ENCODE data around the gene GPR158.

GRCh38 chr10:25532213-25532612 is 357.4 kb downstream of the GPR158 start:
- no peak for TF ChIP-seq CTCF (IDR thresholded peaks at IDR 0.05)
- TF ChIP-seq POLR2A (IDR thresholded peaks at IDR 0.05), result no peak
